ENCODE data around the gene RRAGB. TPM values are rescaled to one million over a fixed set of nuclear protein-coding genes. Genes with fewer than 3 reads are reported as not detected.

Gene RRAGB
- total RNA-seq, 1 donor from 2014 or later: 14.9 TPM

DNA sequence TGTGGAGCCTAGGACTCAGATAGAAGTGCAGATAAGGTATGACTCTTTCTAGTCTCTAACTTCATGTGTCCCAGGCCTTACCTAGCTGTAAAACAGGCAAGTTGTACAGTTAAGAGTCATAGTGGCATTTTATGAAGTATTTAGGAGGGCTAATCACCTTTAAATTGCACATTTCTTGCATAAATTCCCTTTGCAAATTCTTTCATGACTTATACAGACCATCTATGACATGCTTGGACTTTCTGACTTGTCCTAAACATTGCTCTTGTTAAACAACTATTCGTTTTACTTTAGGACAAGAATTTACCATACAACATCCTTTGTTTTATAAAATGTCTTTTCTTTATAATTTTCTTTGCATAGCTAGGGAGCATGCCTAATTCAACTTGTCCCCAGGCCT, 7.8 kb upstream of the RRAGB start:
- no peak overlapping the region for H3K4me3 ChIP-seq (ENCODE audit: low read depth, low read length)
- TF ChIP-seq, protein P1, sequence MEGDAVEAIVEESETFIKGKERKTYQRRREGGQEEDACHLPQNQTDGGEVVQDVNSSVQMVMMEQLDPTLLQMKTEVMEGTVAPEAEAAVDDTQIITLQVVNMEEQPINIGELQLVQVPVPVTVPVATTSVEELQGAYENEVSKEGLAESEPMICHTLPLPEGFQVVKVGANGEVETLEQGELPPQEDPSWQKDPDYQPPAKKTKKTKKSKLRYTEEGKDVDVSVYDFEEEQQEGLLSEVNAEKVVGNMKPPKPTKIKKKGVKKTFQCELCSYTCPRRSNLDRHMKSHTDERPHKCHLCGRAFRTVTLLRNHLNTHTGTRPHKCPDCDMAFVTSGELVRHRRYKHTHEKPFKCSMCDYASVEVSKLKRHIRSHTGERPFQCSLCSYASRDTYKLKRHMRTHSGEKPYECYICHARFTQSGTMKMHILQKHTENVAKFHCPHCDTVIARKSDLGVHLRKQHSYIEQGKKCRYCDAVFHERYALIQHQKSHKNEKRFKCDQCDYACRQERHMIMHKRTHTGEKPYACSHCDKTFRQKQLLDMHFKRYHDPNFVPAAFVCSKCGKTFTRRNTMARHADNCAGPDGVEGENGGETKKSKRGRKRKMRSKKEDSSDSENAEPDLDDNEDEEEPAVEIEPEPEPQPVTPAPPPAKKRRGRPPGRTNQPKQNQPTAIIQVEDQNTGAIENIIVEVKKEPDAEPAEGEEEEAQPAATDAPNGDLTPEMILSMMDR (IDR thresholded peaks at IDR 0.05; ENCODE audit: insufficient read depth, low read length, poor library complexity, severe bottlenecking): no peak
- H3K27me3 ChIP-seq (ENCODE audit: control insufficient read depth, insufficient read depth, low read length): no peaks in the 10 kb centered on the region
- no peaks in the 10 kb centered on the region for H3K36me3 ChIP-seq (ENCODE audit: control insufficient read depth, insufficient read depth, low read length)
- no peak for DNase-seq (ENCODE audit: low read depth)

DNA sequence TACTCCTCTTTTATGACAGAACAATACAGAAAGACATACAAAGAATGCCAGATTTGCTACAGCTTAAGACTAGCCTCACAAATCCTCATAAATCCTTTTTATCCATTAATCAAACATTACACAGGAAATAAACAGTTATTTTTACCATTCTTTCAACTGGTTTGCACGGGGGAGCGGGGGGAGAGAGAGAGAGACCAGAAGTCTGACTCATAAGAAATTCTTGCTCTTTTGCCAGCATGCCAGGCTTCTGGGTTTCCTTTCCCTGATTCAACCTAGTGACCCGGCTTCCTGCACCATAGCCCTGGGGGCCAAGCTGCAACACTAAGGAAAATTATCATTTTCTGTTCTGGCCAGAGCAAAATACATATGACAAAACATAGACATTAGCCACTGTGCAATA, 6.8 kb upstream of the RRAGB start:
- Histone ChIP-seq H3K27me3 (ENCODE audit: control insufficient read depth, insufficient read depth, low read length) (no peaks in the 10 kb centered on the region), H3K36me3 (ENCODE audit: control insufficient read depth, insufficient read depth, low read length) (no peaks in the 10 kb centered on the region), H3K4me3 (ENCODE audit: low read depth, low read length) (no peak overlapping the region)
- TF ChIP-seq, protein P1 (IDR thresholded peaks at IDR 0.05; ENCODE audit: insufficient read depth, low read length, poor library complexity, severe bottlenecking): no peak
- DNase-seq (ENCODE audit: low read depth): peak; percentile 28

DNA sequence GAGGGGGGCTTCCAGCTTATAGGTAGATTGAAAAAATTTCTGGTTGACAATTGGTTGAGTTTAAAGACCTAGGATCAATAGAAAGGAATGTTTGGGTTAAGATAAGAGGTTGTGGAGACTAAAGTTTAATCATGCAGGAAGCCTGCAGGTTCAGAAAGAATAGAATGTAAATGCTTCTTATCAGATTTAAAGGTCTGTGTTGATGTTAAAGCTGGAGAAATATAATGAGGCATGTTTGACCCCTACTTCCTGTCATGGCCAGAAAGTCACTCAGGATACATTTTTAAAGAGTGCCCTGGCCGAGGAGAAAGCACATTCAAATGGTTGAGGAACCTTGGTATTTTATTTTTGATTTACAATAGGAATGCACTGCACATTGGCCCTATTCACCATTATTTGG, 3.9 kb upstream of the RRAGB start:
- no peak for DNase-seq (ENCODE audit: low read depth)
- H3K4me3 ChIP-seq (ENCODE audit: low read depth, low read length): no peak overlapping the region
- H3K27me3 ChIP-seq (ENCODE audit: control insufficient read depth, insufficient read depth, low read length): no peaks in the 10 kb centered on the region
- H3K36me3 ChIP-seq (ENCODE audit: control insufficient read depth, insufficient read depth, low read length): no peaks in the 10 kb centered on the region
- TF ChIP-seq, protein P1 (IDR thresholded peaks at IDR 0.05; ENCODE audit: insufficient read depth, low read length, poor library complexity, severe bottlenecking): no peak

DNA sequence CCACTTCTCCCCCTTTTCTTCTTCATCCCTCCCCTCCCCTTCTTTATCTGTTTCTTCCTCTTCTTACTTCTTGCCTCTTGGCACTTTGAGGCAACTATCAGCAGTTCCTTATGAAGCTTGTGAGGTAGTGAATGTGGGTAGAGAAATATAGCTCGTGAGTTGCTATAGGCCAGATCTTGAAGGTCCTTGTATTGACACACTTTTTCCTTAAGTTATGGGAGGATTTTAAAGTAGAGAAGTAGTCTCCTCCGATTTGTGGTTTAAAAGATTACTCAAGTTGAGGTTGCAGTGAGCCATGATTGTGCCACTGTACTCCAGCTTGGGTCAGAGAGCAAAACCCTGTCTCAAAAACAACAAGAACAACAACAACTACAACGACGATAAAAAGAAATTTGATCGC, 3.4 kb upstream of the RRAGB start:
- Histone ChIP-seq H3K4me3 (ENCODE audit: low read depth, low read length) (no peak overlapping the region), H3K27me3 (ENCODE audit: control insufficient read depth, insufficient read depth, low read length) (no peaks in the 10 kb centered on the region), H3K36me3 (ENCODE audit: control insufficient read depth, insufficient read depth, low read length) (no peaks in the 10 kb centered on the region)
- TF ChIP-seq, protein P1 (IDR thresholded peaks at IDR 0.05; ENCODE audit: insufficient read depth, low read length, poor library complexity, severe bottlenecking): no peak
- no peak for DNase-seq (ENCODE audit: low read depth)

DNA sequence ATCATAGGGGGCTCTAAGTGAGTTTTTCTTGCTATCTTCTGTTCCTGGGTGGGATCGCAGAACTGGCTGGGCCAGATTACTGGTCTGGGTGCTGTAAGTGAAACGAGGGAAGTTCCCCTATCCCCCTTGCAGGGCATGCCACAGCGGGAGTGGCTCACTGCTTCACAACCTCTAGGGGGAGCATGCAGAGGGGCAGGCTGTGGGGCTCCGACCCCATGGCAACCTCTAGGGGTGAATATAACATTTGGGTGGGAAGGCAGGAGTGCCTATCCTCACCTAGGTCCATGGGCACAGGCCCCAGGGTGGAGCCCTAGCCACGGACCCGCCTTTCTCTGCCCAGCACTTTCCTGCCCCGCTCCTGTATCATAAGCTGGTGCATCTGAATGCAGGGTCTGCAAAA, 1.7 kb upstream of the RRAGB start:
- DNase-seq (ENCODE audit: low read depth): no peak
- Histone ChIP-seq H3K4me3 (ENCODE audit: low read depth, low read length) (no peak overlapping the region), H3K27me3 (ENCODE audit: control insufficient read depth, insufficient read depth, low read length) (no peaks in the 10 kb centered on the region), H3K36me3 (ENCODE audit: control insufficient read depth, insufficient read depth, low read length) (no peaks in the 10 kb centered on the region)
- TF ChIP-seq, protein P1 (IDR thresholded peaks at IDR 0.05; ENCODE audit: insufficient read depth, low read length, poor library complexity, severe bottlenecking): no peak

DNA sequence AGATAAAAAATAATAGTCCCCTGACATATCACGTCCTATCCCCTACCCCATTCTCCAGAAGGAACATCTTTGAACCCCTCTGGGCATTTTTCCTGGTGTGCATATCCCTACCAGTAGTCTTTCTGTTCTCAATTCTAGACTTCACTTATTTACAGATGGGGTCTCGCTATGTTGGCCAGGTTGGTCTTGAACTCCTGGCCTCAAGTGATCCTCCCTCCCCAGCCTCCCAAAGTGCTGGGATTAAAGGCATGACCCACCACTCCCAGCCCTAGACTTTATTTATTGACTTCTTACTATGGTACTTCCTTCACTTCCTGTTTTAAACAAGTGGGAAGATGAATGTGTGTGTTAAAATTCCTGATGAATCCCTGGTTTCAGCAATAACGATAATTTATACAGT, 612 bp upstream of the RRAGB start:
- Histone ChIP-seq H3K4me3 (ENCODE audit: low read depth, low read length) (no peak overlapping the region), H3K36me3 (ENCODE audit: control insufficient read depth, insufficient read depth, low read length) (no peaks in the 10 kb centered on the region), H3K27me3 (ENCODE audit: control insufficient read depth, insufficient read depth, low read length) (no peaks in the 10 kb centered on the region)
- no peak for DNase-seq (ENCODE audit: low read depth)
- TF ChIP-seq, protein P1 (IDR thresholded peaks at IDR 0.05; ENCODE audit: insufficient read depth, low read length, poor library complexity, severe bottlenecking): no peak
